Measurements from ENCODE around the gene ZNF536. TPM values are rescaled to one million over a fixed set of nuclear protein-coding genes. Genes with fewer than 3 reads are reported as not detected.

Gene ZNF536
- total and polyA plus RNA-seq, 9 of the 15 experiments (the other 6 are each of a cell fraction or from before 2014, with no cell fraction given), result not detected

DNA sequence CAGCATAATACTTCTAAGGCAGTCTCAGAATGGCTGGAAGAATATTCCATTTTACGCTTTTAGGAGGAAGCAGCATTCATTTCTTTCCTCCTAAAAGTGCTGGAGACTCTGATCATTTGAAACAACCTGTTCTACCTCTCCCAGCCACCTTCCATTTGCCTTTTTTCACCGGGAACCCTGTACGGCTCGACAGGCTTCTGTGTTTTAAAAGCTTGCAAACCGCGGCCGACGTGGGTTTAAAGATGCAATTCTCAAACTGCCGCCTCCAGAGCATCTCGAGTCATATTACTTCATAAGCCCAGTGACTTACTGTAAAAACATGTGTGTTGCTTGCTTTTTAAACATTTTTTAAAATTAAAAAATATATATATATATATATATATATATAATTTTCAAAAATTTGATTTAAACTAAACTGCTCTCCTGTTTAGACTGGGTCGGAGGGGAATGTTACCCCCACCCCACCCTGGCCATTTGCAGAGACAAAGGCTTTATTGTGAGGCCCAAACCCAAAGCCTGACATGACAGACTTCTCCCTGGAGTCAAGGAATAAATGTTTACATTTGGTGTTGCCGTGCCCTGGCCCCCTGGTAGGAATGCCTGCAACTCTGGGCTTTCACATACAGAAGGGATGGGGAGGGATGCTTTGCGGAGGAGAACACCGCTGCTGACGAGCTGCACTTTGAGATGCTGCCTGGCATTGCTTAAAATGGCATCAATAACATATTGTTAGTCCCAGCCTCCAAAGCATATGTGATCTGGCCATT lies 30.4 kb downstream of the ZNF536 start:
- H3K27ac ChIP-seq (ENCODE audit: extremely low read depth, low read depth, low read length), result no peak overlapping the region
- 3% methylated on average over 15 of the region's 15 CpGs for WGBS (ENCODE audit: insufficient coverage, low coverage, missing lambda C conversion rate)
- DNase-seq (ENCODE audit: extremely low read depth in 1 of 4, low spot score in 3 of 4), result no peak
- CTCF ChIA-PET (ENCODE audit: low intra/inter-chr PET ratio), result no interaction called here
- POLR2A ChIA-PET, result interaction anchor here (1.3 kb wide), 1 partner anchor 30 kb away, joined by 3 read pairs; no protein-coding TSS in a partner anchor
- peaks cover 0 to 3% of the 10 kb centered on the region in 2 experiments; a peak in 2 of 5 replicates for H3K27me3 ChIP-seq (ENCODE audit: control insufficient read depth in 2 of 2, insufficient read depth in 2 of 2, low read length in 2 of 2)
- no peaks in the 10 kb centered on the region for H3K36me3 ChIP-seq (ENCODE audit: control insufficient read depth, insufficient read depth, low read length)
- no peak for ATAC-seq
- in situ Hi-C loops (cut with MboI) (no loop called here), intact Hi-C loops (cut with micrococcal nuclease) (no loop called here)
- no peaks in the 10 kb centered on the region for H3K9me3 ChIP-seq (replicated peaks; ENCODE audit: control insufficient read depth, insufficient read depth, low read depth, low read length)
- H3K4me1 ChIP-seq (replicated peaks in 1 of 2; ENCODE audit: control insufficient read depth in 2 of 2, insufficient read depth in 2 of 2, low read length in 2 of 2), result no peaks in the 10 kb centered on the region
- no peaks in the 10 kb centered on the region for H4K20me1 ChIP-seq (replicated peaks; ENCODE audit: control insufficient read depth, insufficient read depth, low read length)
- H2AFZ ChIP-seq (ENCODE audit: low read depth, low read length), result no peak overlapping the region
- TF ChIP-seq, protein P1, sequence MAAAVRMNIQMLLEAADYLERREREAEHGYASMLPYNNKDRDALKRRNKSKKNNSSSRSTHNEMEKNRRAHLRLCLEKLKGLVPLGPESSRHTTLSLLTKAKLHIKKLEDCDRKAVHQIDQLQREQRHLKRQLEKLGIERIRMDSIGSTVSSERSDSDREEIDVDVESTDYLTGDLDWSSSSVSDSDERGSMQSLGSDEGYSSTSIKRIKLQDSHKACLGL (CRISPR knock-in tag; IDR thresholded peaks at IDR 0.05; ENCODE audit: borderline replicate concordance, poor library complexity, severe bottlenecking), result no peak
- TF ChIP-seq, protein P2, sequence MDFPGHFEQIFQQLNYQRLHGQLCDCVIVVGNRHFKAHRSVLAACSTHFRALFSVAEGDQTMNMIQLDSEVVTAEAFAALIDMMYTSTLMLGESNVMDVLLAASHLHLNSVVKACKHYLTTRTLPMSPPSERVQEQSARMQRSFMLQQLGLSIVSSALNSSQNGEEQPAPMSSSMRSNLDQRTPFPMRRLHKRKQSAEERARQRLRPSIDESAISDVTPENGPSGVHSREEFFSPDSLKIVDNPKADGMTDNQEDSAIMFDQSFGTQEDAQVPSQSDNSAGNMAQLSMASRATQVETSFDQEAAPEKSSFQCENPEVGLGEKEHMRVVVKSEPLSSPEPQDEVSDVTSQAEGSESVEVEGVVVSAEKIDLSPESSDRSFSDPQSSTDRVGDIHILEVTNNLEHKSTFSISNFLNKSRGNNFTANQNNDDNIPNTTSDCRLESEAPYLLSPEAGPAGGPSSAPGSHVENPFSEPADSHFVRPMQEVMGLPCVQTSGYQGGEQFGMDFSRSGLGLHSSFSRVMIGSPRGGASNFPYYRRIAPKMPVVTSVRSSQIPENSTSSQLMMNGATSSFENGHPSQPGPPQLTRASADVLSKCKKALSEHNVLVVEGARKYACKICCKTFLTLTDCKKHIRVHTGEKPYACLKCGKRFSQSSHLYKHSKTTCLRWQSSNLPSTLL (IDR thresholded peaks at IDR 0.05), result no peak
- TF ChIP-seq, protein P3, sequence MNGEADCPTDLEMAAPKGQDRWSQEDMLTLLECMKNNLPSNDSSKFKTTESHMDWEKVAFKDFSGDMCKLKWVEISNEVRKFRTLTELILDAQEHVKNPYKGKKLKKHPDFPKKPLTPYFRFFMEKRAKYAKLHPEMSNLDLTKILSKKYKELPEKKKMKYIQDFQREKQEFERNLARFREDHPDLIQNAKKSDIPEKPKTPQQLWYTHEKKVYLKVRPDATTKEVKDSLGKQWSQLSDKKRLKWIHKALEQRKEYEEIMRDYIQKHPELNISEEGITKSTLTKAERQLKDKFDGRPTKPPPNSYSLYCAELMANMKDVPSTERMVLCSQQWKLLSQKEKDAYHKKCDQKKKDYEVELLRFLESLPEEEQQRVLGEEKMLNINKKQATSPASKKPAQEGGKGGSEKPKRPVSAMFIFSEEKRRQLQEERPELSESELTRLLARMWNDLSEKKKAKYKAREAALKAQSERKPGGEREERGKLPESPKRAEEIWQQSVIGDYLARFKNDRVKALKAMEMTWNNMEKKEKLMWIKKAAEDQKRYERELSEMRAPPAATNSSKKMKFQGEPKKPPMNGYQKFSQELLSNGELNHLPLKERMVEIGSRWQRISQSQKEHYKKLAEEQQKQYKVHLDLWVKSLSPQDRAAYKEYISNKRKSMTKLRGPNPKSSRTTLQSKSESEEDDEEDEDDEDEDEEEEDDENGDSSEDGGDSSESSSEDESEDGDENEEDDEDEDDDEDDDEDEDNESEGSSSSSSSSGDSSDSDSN (IDR thresholded peaks at IDR 0.05; ENCODE audit: borderline replicate concordance in 1 of 2, low read depth in 2 of 2, low read length in 2 of 2), result no peak
- TF ChIP-seq PRMT5 (CRISPR knock-in tag; IDR thresholded peaks at IDR 0.05) (no peak), ZBTB17 (CRISPR knock-in tag; IDR thresholded peaks at IDR 0.05) (no peak), SMAD3 (CRISPR knock-in tag; conservative IDR thresholded peaks at IDR 0.05) (no peak)
- no peak overlapping the region for H3K4me3 ChIP-seq
- no peak overlapping the region for H3K9ac ChIP-seq (ENCODE audit: insufficient read depth in 1 of 2, low read depth in 2 of 2, low read length in 2 of 2)
- no peak for FAIRE-seq
- H3K4me2 ChIP-seq (ENCODE audit: insufficient read depth, low read length), result no peak overlapping the region
- no TSS peak for BruUV-seq (replicated peaks)
- no peaks in the 10 kb centered on the region for H3K9me1 ChIP-seq (ENCODE audit: control insufficient read depth, insufficient read depth, low read length)
- no peaks in the 10 kb centered on the region for H3K79me2 ChIP-seq (ENCODE audit: control insufficient read depth, insufficient read depth, low read length)
